HG03520 (cell line): Measurements from ENCODE around the gene RNU5D-1.
"Not testable (repeated sequence)": the region's sequence is repeated elsewhere in the genome, so short reads cannot be mapped to it uniquely, and the experiment has no call there.

Source experiments
- ATAC-seq: cut with Tn5 transposase; IDR thresholded peaks from one replicate; pipeline ENCODE4 v1.9.1; 2021; ENCODE audit warnings: mild to moderate bottlenecking, moderate library complexity; ENCODE audit not compliant: unreplicated experiment

RNU5D-1 gene

DNA sequence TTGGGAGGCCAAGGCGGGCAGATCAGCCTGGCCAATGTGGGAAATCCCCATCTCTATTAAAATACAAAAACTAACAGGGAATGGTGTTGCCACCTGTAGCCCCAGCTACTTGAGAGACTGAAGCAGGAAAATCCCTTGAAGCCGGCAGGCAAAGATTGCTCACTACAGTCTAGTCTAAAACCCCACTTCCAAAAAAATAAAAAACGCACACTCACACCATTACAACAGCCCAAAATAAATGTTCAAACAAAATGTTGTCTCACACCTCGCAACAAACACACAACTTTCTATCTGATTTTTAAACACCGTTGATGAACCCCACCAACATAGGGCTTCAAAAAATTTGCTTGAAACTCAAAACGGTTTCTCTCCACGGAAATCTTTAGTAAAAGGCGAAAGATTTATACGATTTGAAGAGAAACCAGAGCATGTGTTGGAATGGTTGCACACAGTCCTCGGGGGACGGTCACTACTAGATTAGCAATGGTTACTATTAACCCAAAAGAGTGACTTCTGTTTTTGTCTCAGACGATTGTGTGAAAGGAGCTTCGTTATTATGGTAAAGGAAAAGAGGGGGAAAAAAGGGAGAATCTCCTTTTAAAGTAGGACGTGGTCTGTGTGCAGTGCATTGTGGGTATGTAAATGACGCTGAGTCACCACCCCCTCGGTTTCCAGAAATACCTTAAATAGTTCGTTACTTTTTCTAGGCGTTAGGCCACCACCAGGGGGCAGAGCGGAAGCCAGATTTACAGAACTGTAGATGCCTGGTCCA lies at the start of gene RNU5D-1:
RNU5D-1 (minus strand) TSS at position 430 of the 772 bp plus-strand sequence.
- ATAC-seq: peak; percentile 61

GRCh38 chr1:44780583-44781121 lies 49.7 kb upstream of the RNU5D-1 start:
- ATAC-seq: no peak

DNA sequence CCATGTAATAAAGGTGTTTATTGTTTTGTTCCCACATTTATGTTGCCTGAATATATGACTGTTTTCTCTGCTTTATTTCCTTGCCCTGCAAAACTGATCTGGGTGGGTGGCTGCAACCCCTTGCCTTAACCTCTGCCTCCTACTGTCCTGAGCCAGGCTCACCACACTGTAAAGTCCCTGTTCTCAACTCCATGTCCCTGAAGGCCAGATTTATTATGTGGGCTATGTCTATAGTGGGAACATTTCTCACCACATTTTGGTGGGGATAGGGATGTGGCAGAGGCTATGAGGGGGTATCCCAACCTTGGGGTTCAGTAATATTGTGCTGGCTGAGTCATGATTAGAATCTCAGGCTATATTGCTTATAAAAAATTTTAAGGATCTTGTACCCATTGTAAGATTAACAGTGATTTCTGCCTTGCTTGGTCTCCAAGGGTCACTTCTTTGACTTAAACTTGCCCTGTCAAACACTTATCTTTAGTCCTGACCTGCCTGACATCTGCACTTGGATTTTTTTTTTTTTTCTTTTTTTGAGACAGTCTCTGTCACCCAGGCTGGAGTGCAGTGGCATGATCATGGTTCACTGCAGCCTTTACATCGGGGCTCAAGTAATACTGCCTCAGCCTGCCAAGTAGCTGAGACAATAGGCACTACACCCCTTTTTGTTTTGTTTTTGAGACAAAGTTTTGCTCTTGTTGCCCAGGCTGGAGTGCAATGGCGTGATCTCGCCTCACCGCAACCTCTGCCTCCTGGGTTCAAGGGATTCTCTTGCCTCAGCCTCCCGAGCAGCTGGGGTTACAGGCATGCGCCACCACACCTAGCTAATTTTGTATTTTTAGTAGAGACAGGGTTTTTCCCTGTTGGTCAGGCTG lies 48.0 kb upstream of the RNU5D-1 start:
- ATAC-seq: no peak

GRCh38 chr1:44777969-44778635 lies 47.1 kb upstream of the RNU5D-1 start:
- no peak for ATAC-seq

DNA sequence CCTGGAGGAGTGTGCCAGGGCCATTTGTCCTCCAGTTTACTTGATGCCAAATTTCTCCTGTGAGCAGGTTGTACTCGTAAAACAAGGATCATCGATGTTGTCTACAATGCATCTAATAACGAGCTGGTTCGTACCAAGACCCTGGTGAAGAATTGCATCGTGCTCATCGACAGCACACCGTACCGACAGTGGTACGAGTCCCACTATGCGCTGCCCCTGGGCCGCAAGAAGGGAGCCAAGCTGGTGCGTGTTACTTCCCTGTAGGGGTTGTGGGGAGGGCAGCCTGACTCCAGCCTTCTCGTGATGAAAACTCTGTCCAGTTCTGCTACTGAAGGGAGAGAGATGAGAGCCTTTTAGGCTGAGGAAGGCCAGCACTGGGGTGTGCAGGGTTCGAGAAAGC lies 46.6 kb upstream of the RNU5D-1 start:
- no peak for ATAC-seq

DNA sequence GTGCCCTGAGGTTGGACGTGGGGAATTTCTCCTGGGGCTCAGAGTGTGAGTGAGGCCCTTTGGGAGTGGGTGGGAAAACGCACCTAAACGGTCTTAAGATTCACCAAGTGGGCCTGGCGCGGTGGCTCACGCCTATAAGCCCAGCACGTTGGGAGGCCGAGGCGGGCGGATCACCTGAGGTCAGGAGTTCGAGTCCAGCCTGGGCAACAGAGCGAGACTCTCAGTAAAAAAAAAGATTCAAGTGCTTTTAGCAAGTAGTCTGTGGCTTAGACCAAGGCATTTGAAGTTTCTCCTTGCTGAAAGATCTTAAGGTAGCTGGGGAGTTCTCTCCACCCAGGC lies 45.7 kb upstream of the RNU5D-1 start:
- no peak for ATAC-seq

- no peak for ATAC-seq
Measured at GRCh38 chr1:44775930-44776729, 45.2 kb upstream of the RNU5D-1 start.

GRCh38 chr1:44775078-44775929 lies 44.3 kb upstream of the RNU5D-1 start, which contains the start of gene RPS8:
Gene RPS8, plus strand, starts transcription at chr1:44775540. Its CDS starts 57 bp downstream, at chr1:44775597.
- ATAC-seq: peak; percentile 57

DNA sequence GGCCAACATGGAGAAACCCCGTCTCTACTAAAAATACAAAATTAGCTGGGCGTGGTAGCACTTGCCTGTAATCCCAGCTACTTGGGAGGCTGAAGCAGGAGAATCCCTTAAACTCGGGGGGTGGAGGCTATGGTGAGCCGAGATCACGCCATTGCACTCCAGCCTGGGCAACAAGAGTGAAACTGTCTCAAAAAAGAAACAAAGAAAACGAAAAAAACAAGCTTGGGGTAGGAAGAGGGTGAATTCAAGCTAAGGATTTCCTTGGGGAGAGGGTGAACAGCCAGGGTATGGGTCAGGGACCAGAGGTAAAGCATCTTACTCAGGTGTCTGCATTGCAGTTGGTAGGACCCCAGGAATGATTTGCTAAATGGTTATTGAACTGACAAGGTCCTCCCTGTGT lies 35.5 kb upstream of the RNU5D-1 start:
- not testable (repeated sequence) for ATAC-seq

DNA sequence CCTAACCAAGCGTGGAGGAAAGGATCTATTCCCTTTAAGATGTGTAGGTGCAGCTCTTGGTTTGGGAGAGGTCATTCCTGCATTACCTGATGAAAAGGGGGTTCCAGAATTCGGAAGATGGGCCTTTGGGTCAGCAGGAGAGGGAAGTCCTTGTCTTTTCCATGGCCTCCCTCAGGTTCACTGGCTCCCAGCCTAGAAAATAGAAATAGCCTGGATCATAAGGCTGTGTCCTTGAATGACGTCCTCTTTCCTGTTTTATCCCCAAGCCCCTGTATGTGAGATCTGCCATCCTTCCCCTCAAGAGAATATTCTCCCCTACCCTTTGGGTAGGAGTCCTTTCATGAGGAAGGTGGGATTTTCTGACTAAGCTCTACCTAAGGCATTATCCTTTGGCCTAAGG lies 29.9 kb upstream of the RNU5D-1 start:
- ATAC-seq: no peak

DNA sequence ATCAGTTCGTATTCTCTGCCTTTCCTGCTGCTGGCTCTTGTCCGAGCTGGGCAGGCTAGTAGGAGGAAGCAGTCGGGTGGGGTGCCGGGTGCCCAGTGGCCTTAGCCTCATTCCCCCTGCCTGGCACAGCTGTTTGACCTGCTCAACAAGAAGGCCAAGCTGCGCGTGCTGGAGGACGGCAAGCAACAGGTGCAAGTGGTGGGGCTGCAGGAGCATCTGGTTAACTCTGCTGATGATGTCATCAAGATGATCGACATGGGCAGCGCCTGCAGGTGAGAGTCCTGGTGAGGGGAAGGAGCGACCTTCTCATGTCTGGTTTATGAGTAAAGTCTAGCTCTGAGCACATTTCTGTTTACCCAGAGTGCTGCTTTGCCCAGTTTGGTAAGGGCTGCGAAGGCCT lies 28.1 kb upstream of the RNU5D-1 start:
- ATAC-seq: no peak

- ATAC-seq: no peak
Measured at GRCh38 chr1:44757420-44757819, 26.4 kb upstream of the RNU5D-1 start.

GRCh38 chr1:44747878-44748277 lies 16.9 kb upstream of the RNU5D-1 start:
- no peak for ATAC-seq

DNA sequence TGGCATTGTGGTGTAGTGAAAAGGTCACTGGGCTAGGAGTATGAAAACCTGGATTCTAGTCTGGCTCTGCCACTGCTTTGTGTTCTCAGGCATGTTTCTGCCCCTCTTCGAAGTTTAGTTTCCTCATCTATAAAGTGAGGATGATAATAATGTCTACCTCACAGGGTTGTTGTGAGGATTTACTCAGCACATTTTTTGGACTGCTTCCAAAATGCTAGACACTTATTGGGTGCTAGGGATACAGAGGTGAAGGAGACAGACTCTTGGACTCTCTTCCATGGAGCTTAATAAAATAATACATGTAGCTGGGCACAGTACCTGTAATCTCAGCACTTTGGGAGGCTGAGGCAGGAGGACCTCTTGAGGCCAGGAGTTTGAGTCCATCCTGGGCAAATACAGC lies 12.2 kb upstream of the RNU5D-1 start:
- no peak for ATAC-seq

- ATAC-seq: no peak
Measured at GRCh38 chr1:44740179-44740617, 9.2 kb upstream of the RNU5D-1 start.

DNA sequence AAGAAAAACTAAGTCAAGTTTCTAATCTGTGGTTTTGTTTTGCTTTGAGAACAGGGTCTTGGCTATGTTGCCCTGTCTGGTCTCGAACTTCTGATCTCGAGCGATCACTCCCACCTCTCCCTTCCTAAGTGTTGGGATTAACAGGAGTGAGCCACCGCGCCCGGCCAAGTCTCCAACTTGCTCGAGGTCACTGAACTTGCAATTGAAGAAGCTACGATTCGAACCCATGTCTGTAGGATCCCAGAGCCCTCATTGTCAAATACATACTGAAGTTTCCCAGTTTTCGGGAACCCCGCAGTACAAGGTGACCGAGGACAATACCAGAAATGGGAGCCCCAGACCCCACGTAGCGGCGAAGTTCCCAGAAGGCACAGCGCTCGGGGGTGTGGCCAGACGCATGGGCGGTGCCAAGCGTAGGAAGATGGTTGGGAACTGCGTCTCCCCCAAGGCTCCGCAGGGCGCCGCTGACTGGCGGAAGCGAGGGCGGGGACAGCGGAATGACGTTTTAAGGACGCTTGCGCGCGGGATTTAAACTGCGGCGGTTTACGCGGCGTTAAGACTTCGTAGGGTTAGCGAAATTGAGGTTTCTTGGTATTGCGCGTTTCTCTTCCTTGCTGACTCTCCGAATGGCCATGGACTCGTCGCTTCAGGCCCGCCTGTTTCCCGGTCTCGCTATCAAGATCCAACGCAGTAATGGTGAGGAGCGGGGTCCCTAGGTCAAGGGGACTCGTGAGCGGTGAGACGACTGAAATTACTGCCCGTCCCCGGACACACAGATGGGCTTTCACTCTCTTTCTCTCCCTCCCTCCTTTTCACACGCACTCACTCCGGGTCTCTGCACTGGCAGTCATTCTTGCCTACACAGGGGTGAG lies 8.6 kb upstream of the RNU5D-1 start, which contains the start of gene KIF2C:
KIF2C (plus strand) TSS at position 531 of the 872 bp plus-strand sequence; CDS start at position 627, 96 bp downstream.
- peak; percentile 92 for ATAC-seq

GRCh38 chr1:44738953-44739306 lies 8.0 kb upstream of the RNU5D-1 start:
- not testable (repeated sequence) for ATAC-seq

GRCh38 chr1:44735992-44736391 lies 5.0 kb upstream of the RNU5D-1 start:
- ATAC-seq: no peak
